Parathyroid adenoma (tissue), 2 donors: ENCODE data around the gene LAMA5.

Experiments used
- H2AFZ ChIP-seq: fragments of 300-600 bp; sonication (generic); one replicate; pipeline ENCODE4 v1.7.0; 2017; ENCODE audit warnings: antibody characterized with exemption, mild to moderate bottlenecking
- H3K27ac ChIP-seq: fragments of 300-600 bp; sonication (generic); one replicate; pipeline ENCODE4 v1.7.0; 2017
- H3K27me3 ChIP-seq: fragments of 300-600 bp; sonication (generic); one replicate; pipeline ENCODE4 v1.7.0; 2017; ENCODE audit warnings: low read length; ENCODE audit not compliant: control insufficient read depth, insufficient read depth
- H3K36me3 ChIP-seq: fragments of 300-600 bp; sonication (generic); one replicate; pipeline ENCODE4 v1.7.0; 2017; ENCODE audit warnings: low read length; ENCODE audit not compliant: control insufficient read depth, insufficient read depth
- H3K4me1 ChIP-seq: fragments of 300-600 bp; sonication (generic); one replicate; pipeline ENCODE4 v1.7.0; 2017; ENCODE audit warnings: control low read depth
- H3K4me2 ChIP-seq: fragments of 300-600 bp; sonication (generic); one replicate; pipeline ENCODE4 v1.7.0; 2017; ENCODE audit warnings: low read length
- H3K4me3 ChIP-seq: fragments of 300-600 bp; sonication (generic); one replicate; pipeline ENCODE4 v1.7.0; 2017; ENCODE audit warnings: low read depth, low read length
- H3K79me2 ChIP-seq: fragments of 300-600 bp; sonication (generic); one replicate; pipeline ENCODE4 v1.7.0; 2017; ENCODE audit warnings: control low read depth
- H3K9ac ChIP-seq: fragments of 300-600 bp; sonication (generic); one replicate; pipeline ENCODE4 v1.7.0; 2017; ENCODE audit warnings: mild to moderate bottlenecking
- H3K9me3 ChIP-seq: fragments of 300-600 bp; sonication (generic); one replicate; pipeline ENCODE4 v1.7.0; 2017; ENCODE audit warnings: low read length; ENCODE audit not compliant: control insufficient read depth
- TF ChIP-seq, protein P1 (sequence below): fragments of 300-600 bp; sonication (generic); IDR thresholded peaks from one replicate; pipeline ENCODE4 v1.7.0; 2017; ENCODE audit warnings: antibody characterized with exemption, mild to moderate bottlenecking
- donor health status: primary hyperparathyroidism.

LAMA5 gene

DNA sequence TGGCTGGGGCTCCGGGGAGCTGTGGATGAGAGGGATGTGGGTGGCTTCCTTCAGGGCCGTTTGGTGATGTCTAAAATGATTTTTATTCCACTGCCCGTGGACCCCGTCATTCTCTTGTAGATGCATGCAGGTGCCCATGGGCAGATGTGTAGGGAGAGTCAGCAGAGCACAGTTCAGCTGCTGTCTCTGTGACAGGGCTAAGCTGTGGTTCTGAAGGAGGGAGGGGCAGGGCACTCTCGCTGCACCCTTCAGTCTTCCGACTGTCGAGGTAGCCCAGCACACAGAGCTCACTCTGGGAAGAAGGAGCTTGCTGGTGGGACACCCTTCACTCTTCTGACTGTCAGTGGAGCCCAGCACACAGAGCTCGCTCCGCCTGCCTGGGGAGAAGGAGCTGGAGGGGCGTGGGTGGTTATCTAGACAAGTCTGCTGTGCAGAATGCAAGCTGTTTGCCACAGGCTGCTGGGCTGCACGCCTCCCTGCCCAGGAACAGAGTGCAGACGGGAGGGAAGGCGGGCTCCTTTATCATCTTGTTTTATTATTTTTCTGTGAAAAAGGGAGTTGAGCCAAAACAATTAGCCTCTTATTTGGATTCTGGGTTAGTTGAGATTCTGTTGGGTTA is 92.7 kb downstream of the LAMA5 start:
- H3K4me1 ChIP-seq = no peaks in the 10 kb centered on the region
- no peaks in the 10 kb centered on the region for H3K9me3 ChIP-seq
- H3K4me2 ChIP-seq = no peak overlapping the region
- H3K79me2 ChIP-seq = peaks cover 26% of the 10 kb centered on the region
- TF ChIP-seq, protein P1, sequence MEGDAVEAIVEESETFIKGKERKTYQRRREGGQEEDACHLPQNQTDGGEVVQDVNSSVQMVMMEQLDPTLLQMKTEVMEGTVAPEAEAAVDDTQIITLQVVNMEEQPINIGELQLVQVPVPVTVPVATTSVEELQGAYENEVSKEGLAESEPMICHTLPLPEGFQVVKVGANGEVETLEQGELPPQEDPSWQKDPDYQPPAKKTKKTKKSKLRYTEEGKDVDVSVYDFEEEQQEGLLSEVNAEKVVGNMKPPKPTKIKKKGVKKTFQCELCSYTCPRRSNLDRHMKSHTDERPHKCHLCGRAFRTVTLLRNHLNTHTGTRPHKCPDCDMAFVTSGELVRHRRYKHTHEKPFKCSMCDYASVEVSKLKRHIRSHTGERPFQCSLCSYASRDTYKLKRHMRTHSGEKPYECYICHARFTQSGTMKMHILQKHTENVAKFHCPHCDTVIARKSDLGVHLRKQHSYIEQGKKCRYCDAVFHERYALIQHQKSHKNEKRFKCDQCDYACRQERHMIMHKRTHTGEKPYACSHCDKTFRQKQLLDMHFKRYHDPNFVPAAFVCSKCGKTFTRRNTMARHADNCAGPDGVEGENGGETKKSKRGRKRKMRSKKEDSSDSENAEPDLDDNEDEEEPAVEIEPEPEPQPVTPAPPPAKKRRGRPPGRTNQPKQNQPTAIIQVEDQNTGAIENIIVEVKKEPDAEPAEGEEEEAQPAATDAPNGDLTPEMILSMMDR = no peak
- no peaks in the 10 kb centered on the region for H3K36me3 ChIP-seq
- H3K27me3 ChIP-seq = no peaks in the 10 kb centered on the region
- no peak overlapping the region for H3K9ac ChIP-seq
- no peak overlapping the region for H3K27ac ChIP-seq
- no peak overlapping the region for H3K4me3 ChIP-seq
- H2AFZ ChIP-seq = no peak overlapping the region

DNA sequence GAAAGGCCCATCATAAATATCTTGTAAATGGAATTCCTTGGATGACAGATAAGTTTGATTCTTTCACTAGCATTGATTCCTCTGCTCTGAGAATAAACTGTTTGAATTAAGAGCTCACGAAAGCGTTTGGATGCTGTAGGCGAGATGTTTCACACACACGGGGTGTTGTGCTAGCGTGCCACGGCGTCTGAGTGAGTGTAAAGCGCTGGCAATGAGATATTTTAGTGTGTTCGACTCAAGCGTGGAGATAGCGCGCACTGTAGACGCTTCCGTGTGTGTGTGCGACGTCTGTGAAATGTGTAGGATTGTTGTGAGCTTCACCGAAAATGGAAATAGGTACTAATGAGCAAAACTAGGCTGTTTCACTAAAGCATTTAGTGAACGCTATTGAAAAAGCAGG is 93.7 kb downstream of the LAMA5 start:
- Histone ChIP-seq H3K4me2 (no peak overlapping the region), H3K4me1 (no peaks in the 10 kb centered on the region), H3K79me2 (peaks cover 35% of the 10 kb centered on the region), H3K4me3 (no peak overlapping the region), H2AFZ (no peak overlapping the region), H3K36me3 (no peaks in the 10 kb centered on the region), H3K9me3 (no peaks in the 10 kb centered on the region), H3K27ac (no peak overlapping the region), H3K9ac (no peak overlapping the region), H3K27me3 (no peaks in the 10 kb centered on the region)
- TF ChIP-seq, protein P1 = no peak

DNA sequence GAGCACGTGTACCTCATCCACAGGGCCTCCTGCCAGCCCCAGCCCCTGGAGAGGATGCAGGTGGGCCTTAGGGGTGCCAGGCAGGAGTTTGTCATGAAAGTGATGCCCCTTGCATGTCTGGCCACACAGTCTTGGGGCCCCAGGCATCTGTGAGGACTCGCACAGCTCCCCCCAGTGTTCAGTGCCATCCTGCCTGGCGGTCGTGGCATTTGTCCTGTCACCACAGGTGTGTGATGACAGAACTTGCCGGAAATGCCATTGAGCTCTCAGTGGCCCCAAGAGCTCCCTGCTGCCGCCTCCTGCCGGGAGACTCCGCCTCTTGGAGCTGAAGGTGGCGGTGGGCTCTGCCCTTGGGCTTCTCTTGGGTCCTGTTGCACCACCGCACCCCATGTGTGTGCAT is 94.9 kb downstream of the LAMA5 start:
- H3K27ac ChIP-seq = no peak overlapping the region
- no peaks in the 10 kb centered on the region for H3K9me3 ChIP-seq
- H3K4me2 ChIP-seq = no peak overlapping the region
- H3K9ac ChIP-seq = no peak overlapping the region
- H3K4me1 ChIP-seq = no peaks in the 10 kb centered on the region
- no peaks in the 10 kb centered on the region for H3K36me3 ChIP-seq
- peaks cover 35% of the 10 kb centered on the region for H3K79me2 ChIP-seq
- H3K4me3 ChIP-seq = no peak overlapping the region
- TF ChIP-seq, protein P1 = no peak
- no peaks in the 10 kb centered on the region for H3K27me3 ChIP-seq
- H2AFZ ChIP-seq = no peak overlapping the region

DNA sequence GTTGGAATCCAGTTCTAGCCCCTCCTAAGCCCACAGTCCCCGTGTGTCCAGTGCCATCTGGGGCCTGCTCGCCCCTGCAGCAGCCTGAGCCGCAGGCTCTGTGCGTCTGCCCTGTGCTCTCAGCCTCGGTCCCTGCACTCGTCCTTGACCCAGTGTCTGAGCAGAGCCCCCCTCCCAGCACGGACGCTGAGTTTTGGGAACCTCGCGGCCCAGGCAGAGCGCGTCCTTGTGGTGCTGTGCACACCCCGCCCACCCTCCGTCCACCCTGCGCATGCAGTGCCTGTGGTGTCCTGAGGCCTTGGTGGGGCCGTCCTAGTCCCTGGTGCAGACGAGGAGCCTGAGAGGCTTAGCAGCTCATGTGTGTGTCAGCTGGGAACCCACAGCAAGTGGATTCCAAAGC is 97.2 kb downstream of the LAMA5 start:
- Histone ChIP-seq H3K79me2 (peaks cover 30% of the 10 kb centered on the region), H3K27ac (no peak overlapping the region), H3K4me3 (no peak overlapping the region), H3K4me1 (no peaks in the 10 kb centered on the region), H3K9me3 (no peaks in the 10 kb centered on the region), H3K9ac (no peak overlapping the region), H3K36me3 (no peaks in the 10 kb centered on the region), H3K4me2 (no peak overlapping the region), H2AFZ (no peak overlapping the region), H3K27me3 (no peaks in the 10 kb centered on the region)
- TF ChIP-seq, protein P1 = no peak

DNA sequence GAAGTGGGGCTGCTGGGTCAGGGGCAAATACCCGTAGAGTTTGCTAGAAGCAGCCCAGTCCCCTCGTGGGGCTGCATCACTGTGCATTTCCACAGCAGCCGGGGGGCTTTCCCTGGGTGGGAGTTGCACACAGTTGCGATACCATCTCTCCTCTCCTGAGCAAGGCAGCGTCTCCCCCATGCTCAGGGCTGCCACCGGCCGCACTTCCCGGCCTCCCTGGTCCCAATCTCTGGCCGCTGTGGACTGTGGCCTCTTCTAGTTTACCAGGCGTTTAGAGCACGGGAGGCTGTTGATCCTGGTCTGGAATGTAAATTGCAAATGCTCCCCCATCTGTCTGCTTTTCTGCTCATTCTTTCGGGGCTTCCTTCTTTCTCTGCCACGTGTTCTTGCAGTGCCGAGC is 97.7 kb downstream of the LAMA5 start:
- no peak overlapping the region for H3K4me3 ChIP-seq
- H3K9ac ChIP-seq = no peak overlapping the region
- no peaks in the 10 kb centered on the region for H3K4me1 ChIP-seq
- H3K36me3 ChIP-seq = no peaks in the 10 kb centered on the region
- H3K27me3 ChIP-seq = no peaks in the 10 kb centered on the region
- TF ChIP-seq, protein P1 = no peak
- H3K9me3 ChIP-seq = no peaks in the 10 kb centered on the region
- H3K4me2 ChIP-seq = no peak overlapping the region
- H3K79me2 ChIP-seq = peaks cover 35% of the 10 kb centered on the region
- H2AFZ ChIP-seq = no peak overlapping the region
- H3K27ac ChIP-seq = no peak overlapping the region
